Activated T-helper 1 cell treated with anti-CD3 and anti-CD28 coated beads, Interleukin-2, amount 50 U/mL, for 16 hours (primary cell): Measurements from ENCODE around the gene KNOP1.

Experiments
- DNase-seq, 2 donors: peaks; one replicate each; pipeline ENCODE4 v3.0.0-alpha.2; 2020; ENCODE audit warnings: low read depth in 1 of 2, low spot score in 1 of 2

KNOP1 gene

DNA sequence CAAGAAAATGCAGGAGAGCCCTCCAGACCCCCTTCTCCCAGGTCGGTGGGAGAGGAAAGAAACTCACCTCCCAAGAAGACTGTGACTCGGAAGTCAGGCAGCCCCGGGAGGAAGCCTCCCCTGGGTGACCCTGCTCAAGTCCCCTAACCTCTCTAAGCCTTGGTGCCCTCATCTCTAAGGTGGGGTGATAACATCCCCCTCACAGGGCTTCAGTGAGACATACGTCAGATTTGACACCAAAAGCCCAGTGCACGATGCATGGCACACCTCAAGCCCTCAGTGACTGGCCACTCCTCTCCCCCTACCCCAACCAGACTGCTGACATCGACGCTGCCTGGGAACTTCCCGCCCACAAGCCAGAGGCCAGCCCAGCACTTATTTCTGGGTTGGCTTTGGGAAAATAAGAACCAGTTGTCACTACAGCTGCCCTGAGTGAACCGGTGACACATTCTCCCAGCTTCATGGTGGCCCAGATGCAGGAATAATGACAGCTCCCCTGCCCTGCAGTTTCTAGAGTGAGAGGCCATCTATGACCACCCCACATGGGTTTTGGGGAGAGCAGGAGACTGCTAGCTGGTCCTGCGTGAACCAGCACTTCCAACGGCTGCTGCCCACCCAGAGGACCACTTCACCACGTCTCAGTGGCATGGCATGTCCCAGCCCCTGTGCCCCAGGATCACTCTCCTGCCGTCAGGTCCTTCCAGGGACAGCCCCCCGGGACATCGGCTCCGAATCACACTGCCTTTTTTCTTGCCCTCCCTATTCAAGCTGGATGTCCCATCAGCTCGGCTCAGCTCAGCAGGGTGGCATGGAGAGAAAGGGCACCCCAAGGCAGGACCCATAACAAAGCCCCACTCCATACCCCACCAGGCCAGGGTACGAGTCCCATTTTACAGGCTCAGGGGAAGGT, 9.5 kb downstream of the KNOP1 start:
- DNase-seq = no peak

DNA sequence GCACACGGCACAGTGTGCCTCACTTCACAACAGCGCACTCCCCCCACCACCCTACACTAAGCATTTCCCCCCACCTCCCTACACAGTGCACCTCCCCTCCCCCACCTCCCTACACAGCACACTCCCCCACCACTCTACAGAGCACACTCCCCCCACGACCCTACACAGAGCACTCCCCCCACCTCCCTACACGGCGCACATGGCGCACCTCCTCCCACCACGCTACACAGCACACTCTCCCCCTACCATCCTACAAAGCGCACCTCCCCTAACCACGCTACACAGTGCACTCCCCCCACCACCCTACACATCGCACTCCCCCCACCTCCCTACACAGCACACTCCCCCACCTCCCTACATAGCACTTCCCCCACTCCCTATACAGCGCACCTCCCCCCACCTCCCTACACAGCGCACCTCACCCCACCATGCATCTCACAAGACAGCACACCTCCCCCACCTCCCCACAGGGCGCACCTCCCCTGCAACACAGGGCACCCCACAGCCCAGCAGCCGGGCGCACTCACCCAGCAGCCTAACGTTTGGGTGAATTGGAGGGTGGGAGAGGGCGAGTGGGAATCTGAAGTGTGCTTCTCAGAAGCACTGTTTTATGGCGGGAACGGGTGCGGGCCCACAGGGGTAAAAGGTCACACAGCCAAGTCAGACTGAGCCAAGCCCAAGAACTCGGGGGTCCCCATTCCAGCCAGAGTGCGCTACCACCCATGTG, 10.3 kb downstream of the KNOP1 start:
- no peak for DNase-seq

DNA sequence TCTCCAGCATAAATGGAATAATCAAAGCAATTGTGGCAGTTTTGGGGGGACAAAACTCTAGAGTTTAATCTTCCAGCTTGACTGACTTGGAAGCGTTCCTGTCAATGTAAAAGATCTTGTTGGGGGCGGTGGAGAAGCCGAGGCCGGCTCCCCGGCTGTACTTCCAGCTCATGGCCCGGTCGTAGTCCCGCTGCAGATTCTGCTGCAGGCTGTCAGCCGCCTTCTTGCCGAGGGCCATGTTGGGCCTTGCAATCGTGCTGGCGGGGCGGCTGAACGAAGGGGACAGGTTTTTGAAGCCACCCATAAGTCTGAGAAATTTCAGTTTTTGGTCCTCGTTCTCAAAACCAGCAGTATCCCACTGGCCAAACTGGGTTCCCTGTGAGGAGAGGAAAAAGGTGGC, 11.2 kb downstream of the KNOP1 start:
- no peak for DNase-seq

DNA sequence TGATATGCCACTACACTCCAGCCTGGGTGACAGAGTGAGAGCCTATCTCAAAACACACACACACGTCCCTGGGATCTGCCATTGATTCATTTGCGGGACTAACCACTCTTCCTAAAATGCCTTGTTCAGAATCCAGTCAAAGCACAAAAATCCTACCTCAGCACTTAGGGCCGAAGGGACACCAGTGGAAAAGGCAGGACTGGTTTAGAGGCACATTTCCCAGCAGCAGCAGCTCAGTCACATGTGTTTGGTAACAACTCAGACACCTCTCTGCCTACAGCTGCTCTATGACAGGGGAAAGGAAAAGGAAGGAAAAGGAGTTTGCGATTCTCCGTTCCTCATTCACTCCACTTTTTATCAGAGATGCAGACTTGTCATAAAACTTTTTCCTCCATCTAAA, 12.2 kb downstream of the KNOP1 start:
- no peak for DNase-seq

DNA sequence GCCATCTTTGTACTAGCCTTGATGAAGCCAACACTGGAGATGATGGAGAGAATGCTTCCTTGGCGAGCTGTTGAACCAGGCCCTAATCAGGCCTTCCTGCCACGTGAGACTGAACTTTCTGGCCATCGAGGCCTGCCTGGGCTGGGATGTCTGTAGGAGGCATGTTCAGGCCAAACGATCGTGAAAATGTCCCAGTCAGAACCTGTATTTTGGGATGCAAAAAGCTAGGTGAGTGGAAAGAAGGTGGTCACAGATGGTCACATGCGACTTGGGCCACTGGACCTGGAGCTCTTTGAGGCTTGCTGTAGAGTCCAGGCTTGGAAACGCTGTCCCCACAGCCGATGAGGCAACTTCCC, 12.9 kb downstream of the KNOP1 start:
- no peak for DNase-seq

DNA sequence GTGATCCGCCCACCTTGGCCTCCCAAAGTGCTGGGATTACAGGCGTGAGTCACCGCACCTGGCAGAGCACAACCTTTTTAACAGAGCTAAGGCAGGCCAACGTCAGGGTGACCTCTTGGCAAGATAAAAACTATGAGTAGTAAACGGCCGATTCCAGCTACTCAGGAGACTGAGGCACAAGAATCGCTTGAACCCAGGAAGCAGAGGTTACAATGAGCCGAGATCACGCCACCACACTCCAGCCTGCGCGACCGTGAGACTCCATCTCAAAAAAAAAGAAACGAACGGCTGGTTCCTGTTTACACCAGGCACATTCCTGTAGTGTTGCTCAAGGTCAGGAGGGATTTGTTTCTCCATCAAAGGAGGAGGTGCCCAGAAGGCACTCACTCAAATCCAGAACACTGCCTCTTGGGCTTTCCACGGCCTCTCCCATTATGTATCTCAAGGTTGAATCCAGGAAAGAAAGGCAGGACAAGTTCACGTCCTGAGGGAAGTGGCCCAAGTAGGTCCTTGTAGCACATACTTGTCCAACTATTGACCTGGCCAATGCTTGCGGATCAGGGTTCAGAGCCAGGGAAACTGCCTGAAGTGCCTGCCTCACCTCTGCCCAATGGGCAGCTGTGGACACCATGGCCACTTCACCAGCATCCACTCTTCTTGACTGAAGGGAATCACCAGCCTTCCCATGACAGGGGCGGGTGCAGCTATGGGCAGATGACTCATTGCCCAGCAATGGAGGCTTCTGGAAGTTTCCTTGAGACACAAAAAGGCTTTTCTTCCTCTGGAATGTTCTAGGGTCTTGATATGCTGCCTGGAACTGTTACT, 13.5 kb downstream of the KNOP1 start:
- no peak for DNase-seq

DNA sequence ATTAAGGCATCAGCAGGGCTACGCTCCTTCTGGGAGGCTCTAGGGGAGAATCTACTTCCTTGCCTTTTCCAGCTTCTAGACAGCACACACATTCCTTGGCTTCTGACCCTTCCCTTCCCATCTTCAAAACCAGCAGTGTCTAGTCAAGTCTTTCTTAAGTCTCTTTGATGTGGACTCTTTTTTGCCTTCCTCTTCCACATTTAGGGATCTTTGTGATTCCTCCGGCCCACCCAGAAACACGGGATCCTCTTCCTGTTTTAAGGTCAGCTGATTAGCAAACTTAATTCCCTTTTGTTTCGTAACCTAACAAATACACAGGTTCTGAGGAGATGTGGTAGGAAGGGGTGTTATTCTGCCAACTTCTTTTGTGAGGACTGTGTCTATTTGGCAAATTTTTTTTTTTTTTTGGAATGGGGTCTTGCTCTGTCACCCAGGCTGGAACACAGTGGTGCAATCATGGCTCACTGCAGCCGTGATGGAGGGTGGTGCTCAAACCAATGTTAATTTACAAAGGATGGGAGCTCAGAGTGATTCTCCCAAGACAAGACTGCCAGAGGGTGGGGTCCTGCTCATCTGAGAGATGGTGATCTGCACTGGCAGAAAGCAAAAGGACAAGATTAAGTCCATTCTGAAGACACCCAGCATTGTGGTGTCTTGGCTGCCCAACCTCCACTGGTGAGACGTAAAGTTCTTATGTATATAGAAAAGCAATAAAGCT, 14.7 kb downstream of the KNOP1 start:
- DNase-seq = no peak

DNA sequence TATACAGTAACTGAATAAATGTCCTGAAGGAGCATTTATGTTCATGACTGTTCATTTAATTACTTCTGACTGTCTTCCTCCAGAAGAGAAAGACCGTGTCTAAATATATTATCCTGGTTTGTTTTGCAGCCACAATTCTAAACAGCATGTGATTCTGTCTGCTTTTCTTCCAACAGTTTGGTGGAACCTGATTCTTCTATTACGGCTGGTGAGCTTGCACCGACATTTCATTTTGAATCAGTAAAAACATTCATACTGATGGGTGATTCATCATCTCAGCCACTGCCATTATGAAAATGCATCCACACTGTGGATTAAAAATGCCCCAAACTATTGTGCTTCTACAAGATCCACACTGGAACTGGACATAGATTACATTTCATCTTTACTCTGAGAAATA, 16.9 kb downstream of the KNOP1 start:
- no peak for DNase-seq

DNA sequence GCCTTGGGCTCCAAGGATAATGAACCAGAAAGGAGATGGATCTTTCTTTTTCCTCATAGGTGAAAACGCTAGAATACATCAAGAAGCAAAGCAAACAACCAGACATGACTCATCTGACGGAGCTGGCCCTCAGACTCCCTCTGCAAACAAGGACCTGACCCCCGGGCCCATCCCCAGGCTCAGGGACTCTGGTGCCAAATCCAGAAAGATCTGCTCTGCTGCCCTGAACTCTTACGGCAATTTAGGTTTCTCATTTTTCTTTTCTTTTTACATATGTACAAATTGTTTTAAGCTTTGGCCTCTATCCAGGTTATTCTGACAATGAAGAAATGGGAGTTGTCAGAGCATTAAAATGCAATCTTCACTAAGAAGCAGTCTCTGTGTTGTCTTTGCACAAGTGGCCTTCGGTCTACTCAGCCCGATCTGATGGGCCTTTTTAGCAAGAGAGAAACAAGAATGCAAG, 17.7 kb downstream of the KNOP1 start:
- no peak for DNase-seq

DNA sequence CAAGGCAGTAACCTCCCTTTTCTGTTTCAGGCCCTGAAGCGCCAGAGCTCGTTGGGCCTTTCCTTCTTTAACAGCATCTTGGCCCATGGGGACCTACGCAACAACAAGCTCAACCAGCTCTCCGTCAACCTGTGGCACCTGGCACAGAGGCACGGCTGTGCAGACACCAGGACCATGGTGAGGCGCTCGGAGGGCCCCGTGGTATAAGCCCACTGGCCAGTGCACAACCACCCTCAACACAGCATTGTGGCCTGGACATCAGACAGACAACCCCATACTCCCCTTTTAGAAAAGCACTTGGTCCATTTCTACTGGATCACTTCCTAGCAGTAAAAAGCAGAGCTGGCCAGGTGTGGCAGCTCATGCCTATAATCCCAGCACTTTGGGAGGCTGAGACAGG, 18.6 kb downstream of the KNOP1 start:
- DNase-seq = no peak

DNA sequence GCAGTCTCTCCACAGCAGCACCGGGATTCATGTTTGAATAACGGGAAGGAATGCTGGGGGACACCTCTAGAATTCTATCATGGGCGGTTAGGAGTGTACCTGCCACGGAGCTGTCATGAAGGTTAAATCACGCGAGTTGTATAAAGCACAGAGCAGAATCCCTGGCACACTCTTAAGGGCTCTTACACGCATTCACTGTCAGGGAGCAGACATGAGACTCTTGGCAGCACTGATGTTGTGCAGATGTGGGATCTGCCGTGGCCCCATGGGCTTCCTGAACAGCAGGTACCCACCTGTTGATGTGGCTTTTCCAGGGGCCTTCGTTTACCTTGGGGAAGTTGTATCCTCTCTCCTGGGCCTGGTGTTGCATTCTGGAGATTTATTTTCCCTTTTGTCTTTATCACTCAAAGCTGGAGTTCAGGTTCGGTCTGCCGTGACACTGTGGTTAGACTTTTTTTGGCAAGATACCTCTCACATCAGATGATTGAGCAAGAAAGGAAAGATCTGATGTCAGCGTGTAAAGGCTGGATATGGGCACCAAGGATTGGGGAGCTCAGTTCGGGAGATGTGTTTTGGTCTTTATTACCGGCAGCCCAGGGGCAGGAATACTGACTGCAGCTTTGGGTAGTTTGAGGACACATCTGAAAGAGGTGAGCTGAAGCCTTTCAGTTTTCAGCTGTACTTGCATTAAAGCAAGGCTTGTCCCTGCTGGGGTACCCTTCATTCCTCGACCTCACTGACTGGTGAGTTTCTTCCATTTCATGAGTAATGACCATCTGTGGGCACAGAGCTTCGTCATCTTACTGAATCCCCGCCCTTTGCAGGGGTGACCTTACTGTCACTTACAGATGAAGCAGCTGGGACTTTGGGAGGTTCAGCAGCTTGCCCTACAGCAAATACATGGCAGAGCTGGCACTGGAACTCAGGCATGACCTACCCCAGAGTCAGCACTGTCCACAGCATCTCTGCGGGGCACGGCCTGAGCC, 19.3 kb downstream of the KNOP1 start:
- no peak for DNase-seq

DNA sequence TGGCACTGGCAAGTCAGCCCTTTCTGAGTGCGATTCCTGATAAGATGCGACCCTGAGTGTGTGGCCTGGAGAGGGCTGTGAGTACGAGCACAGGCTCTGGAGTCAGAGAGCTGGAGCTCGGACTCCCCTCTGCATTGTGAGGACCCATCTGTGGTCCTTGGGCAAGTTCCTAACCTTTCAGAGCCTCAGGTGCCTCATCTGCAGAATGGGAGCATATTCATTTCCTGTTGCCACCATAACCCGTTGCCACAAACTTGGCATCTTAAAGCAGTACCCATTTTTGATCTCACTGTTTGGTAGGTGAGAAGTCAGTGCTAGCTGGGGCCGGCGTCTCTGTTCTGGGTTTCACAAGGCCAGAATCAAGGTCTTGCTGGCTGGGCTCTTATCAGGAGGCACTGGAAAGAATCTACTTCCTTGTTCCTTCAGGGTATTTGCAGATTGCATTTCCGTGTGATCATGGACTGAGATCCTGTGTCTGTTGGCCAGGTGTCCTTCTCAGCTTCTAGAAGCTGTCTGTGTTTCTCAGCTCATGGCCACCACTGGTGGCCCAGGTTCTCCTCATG, 20.2 kb downstream of the KNOP1 start:
- DNase-seq = no peak

DNA sequence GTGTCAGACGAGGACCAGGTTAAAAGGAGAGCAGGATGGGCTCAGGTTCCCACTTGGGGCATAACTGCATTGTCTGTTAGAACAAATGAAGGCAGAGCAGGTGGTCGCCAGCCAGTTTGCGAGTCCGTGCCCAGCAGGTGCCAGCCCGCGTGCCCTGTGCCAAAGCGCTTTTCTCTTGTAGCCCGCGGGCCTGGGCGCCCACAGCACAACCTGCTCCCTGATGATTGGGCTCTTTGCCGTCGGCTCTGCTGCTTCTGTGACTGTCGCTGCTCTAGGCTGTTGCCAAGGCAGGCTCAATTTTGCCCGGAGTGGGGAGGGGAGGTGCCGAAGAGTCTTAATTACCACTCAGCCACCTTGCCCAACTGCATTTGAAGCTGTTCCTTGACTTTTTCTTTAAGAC, 21.1 kb downstream of the KNOP1 start:
- DNase-seq = no peak

DNA sequence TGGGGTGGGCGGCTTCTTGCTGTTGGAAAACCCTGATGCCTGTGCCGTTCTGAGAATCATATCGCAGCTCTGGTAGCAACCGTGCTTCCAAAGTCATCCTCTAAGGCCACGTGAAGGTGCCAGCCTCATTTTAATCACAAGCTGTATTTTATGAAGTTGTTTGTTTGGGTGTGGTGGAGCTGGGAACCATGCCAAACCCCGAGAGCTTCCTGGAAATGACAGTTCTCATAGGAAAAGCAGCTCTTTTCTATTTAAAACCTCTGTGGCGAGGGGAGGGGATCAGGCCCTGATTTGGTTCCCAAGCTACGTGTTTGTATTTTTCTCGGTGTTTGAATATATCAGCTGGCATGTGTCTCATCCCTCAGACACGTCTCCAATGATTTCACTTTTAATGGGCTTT, 21.7 kb downstream of the KNOP1 start:
- DNase-seq = peak; percentile 12 to 23

DNA sequence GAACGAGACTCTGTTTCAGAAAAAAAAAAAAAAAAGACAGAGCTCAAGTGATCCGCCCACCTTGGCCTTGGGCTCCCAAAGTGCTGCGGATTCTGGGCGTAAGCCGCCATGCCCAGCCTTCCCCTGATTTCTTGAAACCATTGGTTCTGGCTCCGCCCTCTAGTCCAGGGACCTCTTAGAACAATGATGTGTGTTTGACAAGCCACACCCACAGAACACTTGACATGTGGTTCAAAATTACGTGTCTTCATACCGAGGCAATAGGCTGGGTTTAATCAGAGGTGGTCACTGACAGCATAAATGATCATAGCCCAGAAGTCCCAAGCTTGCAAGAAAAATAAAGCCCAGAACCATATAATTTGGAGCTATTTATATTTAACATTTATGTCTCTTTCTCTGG, 23.0 kb downstream of the KNOP1 start:
- DNase-seq = no peak

DNA sequence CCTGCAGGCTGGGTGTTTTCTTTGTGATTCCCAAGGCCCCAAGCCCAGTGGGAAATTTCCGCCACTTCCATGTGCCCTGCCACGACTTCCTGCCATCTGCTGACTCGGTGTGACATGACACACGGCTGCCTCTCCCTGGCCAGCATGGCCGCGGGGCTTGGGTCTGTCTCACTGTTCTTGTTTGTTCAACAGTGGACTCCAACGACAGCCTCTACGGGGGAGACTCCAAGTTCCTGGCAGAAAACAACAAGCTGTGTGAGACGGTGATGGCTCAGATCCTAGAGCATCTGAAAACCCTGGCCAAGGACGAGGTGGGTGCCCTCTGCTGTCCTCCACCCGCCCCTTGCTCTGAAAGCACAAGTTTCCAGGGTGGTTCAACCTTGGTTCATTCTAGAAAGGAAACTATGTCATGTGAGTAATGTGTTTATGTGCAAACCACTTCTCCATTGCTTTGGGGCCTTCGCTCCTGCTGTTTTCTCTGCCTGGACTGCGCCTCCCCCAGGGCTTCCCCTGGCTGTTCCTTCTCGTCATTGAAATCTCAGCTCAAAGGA, 26.8 kb downstream of the KNOP1 start:
- no peak for DNase-seq

DNA sequence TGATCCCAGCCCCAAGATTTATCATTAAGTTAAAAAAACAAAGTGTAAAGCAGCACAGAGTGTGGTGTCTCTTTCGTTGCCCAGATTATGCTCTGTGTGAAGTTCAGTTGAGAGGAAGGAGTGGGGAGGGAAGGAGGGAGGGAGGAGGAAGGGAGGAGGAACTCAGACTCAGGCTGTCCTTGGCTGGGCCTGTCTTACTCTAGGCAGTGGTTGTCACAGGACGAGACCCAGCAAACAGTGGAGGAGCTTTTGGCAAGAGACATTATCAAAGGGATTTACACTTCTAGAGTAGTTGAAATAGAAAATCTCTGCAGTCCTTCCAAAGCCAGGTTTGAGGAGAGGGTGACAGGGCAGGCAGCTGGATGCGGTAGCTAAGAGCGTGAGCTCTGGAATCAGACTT, 27.8 kb downstream of the KNOP1 start:
- DNase-seq = no peak

DNA sequence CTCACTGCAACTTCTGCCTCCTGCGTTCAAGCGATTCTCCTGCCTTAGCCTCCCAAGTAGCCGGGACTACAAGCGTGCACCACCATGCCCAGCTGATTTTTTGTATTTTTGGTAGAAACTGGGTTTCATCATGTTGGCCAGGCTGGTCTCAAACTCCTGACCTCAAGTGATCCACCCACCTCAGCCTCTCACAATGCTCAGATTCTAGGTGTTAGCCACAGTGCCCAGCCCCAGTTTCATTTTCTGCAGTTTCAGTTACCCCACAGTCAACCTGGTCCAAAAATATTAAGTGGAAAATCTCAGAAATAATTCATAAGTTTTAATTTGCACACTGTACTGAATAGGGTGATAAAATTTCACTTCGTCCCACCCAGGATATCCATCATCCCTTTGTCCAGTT, 28.7 kb downstream of the KNOP1 start:
- DNase-seq = no peak

DNA sequence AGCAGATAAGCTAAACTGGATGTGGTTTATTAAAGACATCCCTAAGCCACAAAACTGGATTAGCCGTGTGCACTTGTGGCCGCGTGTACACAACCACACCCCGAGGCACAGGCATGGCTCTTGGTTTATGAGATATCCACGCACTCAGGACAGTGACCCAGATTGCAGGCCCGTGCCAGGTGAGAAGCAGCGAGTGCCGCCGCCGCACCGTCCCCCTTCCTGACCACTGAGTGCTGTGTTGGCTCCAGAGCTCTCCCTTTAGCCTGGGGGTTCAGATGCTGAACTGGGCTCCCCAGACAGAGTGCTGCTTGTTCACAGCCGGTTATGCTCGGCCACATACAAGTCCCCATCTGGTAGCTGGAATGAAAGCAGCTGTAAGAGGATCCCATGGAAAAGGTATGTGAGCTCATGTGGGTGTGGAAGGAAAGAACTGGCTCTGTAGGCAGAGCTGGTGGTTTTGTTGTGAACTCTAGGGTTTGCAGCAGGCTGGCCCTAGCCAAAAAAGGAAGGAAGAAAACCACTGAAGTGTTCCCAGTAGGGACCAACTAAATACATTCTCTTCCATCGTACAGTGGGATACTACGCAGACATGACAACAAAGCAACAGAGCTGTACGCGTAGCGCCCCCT, 29.5 kb downstream of the KNOP1 start:
- no peak for DNase-seq
